Measurements from ENCODE around the gene ARPC5L. TPM values are rescaled to one million over a fixed set of nuclear protein-coding genes. Genes with fewer than 3 reads are reported as not detected.
A peak's percentile ranks its signal among the peaks of the same experiment; 100 is the strongest.

Gene ARPC5L
- total and polyA plus RNA-seq, 2 of the 13 experiments (the other 11 are each of a cell fraction or from before 2014, with no cell fraction given), result 29.9 to 33.8 TPM

- TF ChIP-seq DMAP1 (CRISPR knock-in tag; IDR thresholded peaks at IDR 0.05), result 0 out of 2 replicates have a peak, but pooled peaks have one; percentile 49
- TF ChIP-seq, protein P1, sequence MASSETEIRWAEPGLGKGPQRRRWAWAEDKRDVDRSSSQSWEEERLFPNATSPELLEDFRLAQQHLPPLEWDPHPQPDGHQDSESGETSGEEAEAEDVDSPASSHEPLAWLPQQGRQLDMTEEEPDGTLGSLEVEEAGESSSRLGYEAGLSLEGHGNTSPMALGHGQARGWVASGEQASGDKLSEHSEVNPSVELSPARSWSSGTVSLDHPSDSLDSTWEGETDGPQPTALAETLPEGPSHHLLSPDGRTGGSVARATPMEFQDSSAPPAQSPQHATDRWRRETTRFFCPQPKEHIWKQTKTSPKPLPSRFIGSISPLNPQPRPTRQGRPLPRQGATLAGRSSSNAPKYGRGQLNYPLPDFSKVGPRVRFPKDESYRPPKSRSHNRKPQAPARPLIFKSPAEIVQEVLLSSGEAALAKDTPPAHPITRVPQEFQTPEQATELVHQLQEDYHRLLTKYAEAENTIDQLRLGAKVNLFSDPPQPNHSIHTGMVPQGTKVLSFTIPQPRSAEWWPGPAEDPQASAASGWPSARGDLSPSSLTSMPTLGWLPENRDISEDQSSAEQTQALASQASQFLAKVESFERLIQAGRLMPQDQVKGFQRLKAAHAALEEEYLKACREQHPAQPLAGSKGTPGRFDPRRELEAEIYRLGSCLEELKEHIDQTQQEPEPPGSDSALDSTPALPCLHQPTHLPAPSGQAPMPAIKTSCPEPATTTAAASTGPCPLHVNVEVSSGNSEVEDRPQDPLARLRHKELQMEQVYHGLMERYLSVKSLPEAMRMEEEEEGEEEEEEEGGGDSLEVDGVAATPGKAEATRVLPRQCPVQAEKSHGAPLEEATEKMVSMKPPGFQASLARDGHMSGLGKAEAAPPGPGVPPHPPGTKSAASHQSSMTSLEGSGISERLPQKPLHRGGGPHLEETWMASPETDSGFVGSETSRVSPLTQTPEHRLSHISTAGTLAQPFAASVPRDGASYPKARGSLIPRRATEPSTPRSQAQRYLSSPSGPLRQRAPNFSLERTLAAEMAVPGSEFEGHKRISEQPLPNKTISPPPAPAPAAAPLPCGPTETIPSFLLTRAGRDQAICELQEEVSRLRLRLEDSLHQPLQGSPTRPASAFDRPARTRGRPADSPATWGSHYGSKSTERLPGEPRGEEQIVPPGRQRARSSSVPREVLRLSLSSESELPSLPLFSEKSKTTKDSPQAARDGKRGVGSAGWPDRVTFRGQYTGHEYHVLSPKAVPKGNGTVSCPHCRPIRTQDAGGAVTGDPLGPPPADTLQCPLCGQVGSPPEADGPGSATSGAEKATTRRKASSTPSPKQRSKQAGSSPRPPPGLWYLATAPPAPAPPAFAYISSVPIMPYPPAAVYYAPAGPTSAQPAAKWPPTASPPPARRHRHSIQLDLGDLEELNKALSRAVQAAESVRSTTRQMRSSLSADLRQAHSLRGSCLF (CRISPR knock-in tag; IDR thresholded peaks at IDR 0.05; ENCODE audit: borderline replicate concordance), result no peak
- peak; percentile 46; the same call in 1 of the 2 replicates for TF ChIP-seq FOXO1 (CRISPR knock-in tag; IDR thresholded peaks at IDR 0.05)
- TF ChIP-seq HOXA3 (CRISPR knock-in tag; IDR thresholded peaks at IDR 0.05), result peak; percentile 62; the same call in 1 of the 2 replicates
- peak; percentile 14 for TF ChIP-seq YY1 (IDR thresholded peaks at IDR 0.05; ENCODE audit: insufficient read depth, insufficient replicate concordance, low read depth, low read length)
- TF ChIP-seq NKX3-1 (CRISPR knock-in tag; IDR thresholded peaks at IDR 0.05), result peak; percentile 70; the same call in 1 of the 2 replicates
- TF ChIP-seq, protein P2, sequence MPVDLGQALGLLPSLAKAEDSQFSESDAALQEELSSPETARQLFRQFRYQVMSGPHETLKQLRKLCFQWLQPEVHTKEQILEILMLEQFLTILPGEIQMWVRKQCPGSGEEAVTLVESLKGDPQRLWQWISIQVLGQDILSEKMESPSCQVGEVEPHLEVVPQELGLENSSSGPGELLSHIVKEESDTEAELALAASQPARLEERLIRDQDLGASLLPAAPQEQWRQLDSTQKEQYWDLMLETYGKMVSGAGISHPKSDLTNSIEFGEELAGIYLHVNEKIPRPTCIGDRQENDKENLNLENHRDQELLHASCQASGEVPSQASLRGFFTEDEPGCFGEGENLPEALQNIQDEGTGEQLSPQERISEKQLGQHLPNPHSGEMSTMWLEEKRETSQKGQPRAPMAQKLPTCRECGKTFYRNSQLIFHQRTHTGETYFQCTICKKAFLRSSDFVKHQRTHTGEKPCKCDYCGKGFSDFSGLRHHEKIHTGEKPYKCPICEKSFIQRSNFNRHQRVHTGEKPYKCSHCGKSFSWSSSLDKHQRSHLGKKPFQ (CRISPR knock-in tag; IDR thresholded peaks at IDR 0.05; ENCODE audit: insufficient replicate concordance), result no peak
- TF ChIP-seq ZNF264 (CRISPR knock-in tag; IDR thresholded peaks at IDR 0.05), result 0 out of 2 replicates have a peak, but pooled peaks have one; percentile 67
- TF ChIP-seq TAF15 (IDR thresholded peaks at IDR 0.05; ENCODE audit: low read depth, low read length, poor library complexity, severe bottlenecking), result no peak
- TF ChIP-seq HOMEZ (CRISPR knock-in tag; IDR thresholded peaks at IDR 0.05; ENCODE audit: low read depth), result no peak
- no peak for TF ChIP-seq ZNF318 (CRISPR knock-in tag; IDR thresholded peaks at IDR 0.05)
Measured at GRCh38 chr9:124818431-124819281, 43.3 kb upstream of the ARPC5L start (continued).
